ENCODE measurements around the gene ST6GALNAC3. TPM values are rescaled to one million over a fixed set of nuclear protein-coding genes. Genes with fewer than 3 reads are reported as not detected.
"Not testable (repeated sequence)": the region's sequence is repeated elsewhere in the genome, so short reads cannot be mapped to it uniquely, and the experiment has no call there.

The ST6GALNAC3 gene
- total RNA-seq, 1 donor from 2014 or later: 22.0 TPM

GRCh38 chr1:76095802-76096201 is 21.3 kb downstream of the ST6GALNAC3 start:
- peaks cover 19% of the 10 kb centered on the region for H3K4me1 Mint-ChIP-seq
- no peaks in the 10 kb centered on the region for H3K27me3 Mint-ChIP-seq (ENCODE audit: low read depth)
- no peak overlapping the region for H3K27ac Mint-ChIP-seq (ENCODE audit: unreplicated experiment)
- TF ChIP-seq CTCF (conservative IDR thresholded peaks at IDR 0.05): no peak
- no peaks in the 10 kb centered on the region for H3K9me3 Mint-ChIP-seq
- DNase-seq (ENCODE audit: low read depth, low spot score): no peak
- H3K4me3 Mint-ChIP-seq: no peak overlapping the region
- no peaks in the 10 kb centered on the region for H3K36me3 Mint-ChIP-seq (ENCODE audit: low read depth)

GRCh38 chr1:76097064-76097463 is 22.5 kb downstream of the ST6GALNAC3 start:
- not testable (repeated sequence) for H3K27me3 Mint-ChIP-seq (ENCODE audit: low read depth); DNase-seq (ENCODE audit: low read depth, low spot score); H3K27ac Mint-ChIP-seq (ENCODE audit: unreplicated experiment); H3K36me3 Mint-ChIP-seq (ENCODE audit: low read depth); H3K4me3 Mint-ChIP-seq; H3K9me3 Mint-ChIP-seq
- peaks cover 32% of the 10 kb centered on the region for H3K4me1 Mint-ChIP-seq

- H3K4me3 Mint-ChIP-seq: no peak overlapping the region
- peaks cover 46% of the 10 kb centered on the region for H3K4me1 Mint-ChIP-seq
- TF ChIP-seq CTCF (conservative IDR thresholded peaks at IDR 0.05): no peak
- DNase-seq (ENCODE audit: low read depth, low spot score): no peak
- H3K36me3 Mint-ChIP-seq (ENCODE audit: low read depth): no peaks in the 10 kb centered on the region
- no peak overlapping the region for H3K27ac Mint-ChIP-seq (ENCODE audit: unreplicated experiment)
- no peaks in the 10 kb centered on the region for H3K9me3 Mint-ChIP-seq
- H3K27me3 Mint-ChIP-seq (ENCODE audit: low read depth): no peaks in the 10 kb centered on the region
Measured at GRCh38 chr1:76098845-76099244, 24.3 kb downstream of the ST6GALNAC3 start.

- peaks cover 3% of the 10 kb centered on the region for H3K36me3 Mint-ChIP-seq (ENCODE audit: low read depth)
- H3K4me1 Mint-ChIP-seq: peaks cover 37% of the 10 kb centered on the region
- no peak for TF ChIP-seq CTCF (conservative IDR thresholded peaks at IDR 0.05)
- no peak for DNase-seq (ENCODE audit: low read depth, low spot score)
- no peak overlapping the region for H3K27ac Mint-ChIP-seq (ENCODE audit: unreplicated experiment)
- no peaks in the 10 kb centered on the region for H3K9me3 Mint-ChIP-seq
- no peak overlapping the region for H3K4me3 Mint-ChIP-seq
- H3K27me3 Mint-ChIP-seq (ENCODE audit: low read depth): no peaks in the 10 kb centered on the region
Measured at GRCh38 chr1:76101548-76101947, 27.0 kb downstream of the ST6GALNAC3 start.

GRCh38 chr1:76102046-76102445 is 27.5 kb downstream of the ST6GALNAC3 start:
- DNase-seq (ENCODE audit: low read depth, low spot score): no peak
- Mint-ChIP-seq H3K36me3 (ENCODE audit: low read depth) (peaks cover 3% of the 10 kb centered on the region), H3K9me3 (no peaks in the 10 kb centered on the region), H3K4me3 (no peak overlapping the region), H3K27me3 (ENCODE audit: low read depth) (no peaks in the 10 kb centered on the region), H3K4me1 (peaks cover 38% of the 10 kb centered on the region), H3K27ac (ENCODE audit: unreplicated experiment) (peak overlapping the region; percentile 27)
- no peak for TF ChIP-seq CTCF (conservative IDR thresholded peaks at IDR 0.05)

GRCh38 chr1:76103034-76103433 is 28.5 kb downstream of the ST6GALNAC3 start:
- peaks cover 43% of the 10 kb centered on the region for H3K4me1 Mint-ChIP-seq
- no peak for TF ChIP-seq CTCF (conservative IDR thresholded peaks at IDR 0.05)
- H3K27ac Mint-ChIP-seq (ENCODE audit: unreplicated experiment): no peak overlapping the region
- no peak overlapping the region for H3K4me3 Mint-ChIP-seq
- peaks cover 3% of the 10 kb centered on the region for H3K36me3 Mint-ChIP-seq (ENCODE audit: low read depth)
- DNase-seq (ENCODE audit: low read depth, low spot score): no peak
- no peaks in the 10 kb centered on the region for H3K27me3 Mint-ChIP-seq (ENCODE audit: low read depth)
- H3K9me3 Mint-ChIP-seq: no peaks in the 10 kb centered on the region

All from neural crest cell (in vitro differentiated cells).